ENCODE data around the gene ATXN1.
"Not testable (repeated sequence)": the region's sequence is repeated elsewhere in the genome, so short reads cannot be mapped to it uniquely, and the experiment has no call there.

ATXN1 gene

DNA sequence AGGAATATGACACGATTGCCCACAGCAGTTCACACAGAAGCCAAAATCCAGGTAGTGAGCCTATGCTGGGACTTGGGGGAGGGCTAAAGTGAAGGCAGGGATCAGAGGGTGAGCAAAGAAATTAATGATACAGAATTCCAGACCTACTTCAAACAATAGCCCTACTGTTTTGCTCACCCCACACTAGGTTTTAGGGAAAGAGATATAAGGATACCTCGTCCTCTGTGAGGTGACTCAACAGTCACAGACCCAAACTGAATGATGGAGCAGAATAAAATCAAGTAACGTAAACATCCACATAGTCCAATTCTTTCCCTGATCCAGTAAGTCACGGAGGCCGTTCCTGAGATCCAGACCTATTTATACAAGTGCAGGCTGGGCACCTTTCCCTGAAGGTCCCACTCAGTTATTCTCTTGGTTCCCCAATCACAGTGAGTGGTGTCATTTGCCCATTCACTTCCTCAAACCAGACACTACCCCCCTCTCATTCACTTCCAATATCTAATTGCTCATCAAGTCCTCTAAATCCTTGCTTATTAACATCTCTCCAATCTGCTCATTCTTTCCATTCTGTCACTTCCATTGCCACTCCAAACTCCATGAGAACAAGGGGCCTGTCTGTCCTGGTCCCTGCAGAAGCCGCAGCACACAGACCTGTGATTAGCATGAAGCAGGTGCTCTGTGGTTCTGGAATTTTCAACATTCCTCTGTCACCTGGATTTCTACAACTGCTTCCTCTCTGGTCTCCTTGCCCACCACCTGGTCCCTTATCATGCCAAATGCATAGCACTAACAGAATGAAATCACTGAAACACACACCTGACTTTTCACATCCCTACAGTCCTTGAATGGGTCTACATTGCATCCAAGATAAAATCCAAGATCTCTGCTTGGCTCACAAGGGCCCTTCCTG lies 55.9 kb downstream of the ATXN1 start:
- H3K4me3 ChIP-seq (ENCODE audit: low read depth, low read length), result no peak overlapping the region
- no peak for DNase-seq (ENCODE audit: low read depth)

GRCh38 chr6:16704401-16705045 lies 56.7 kb downstream of the ATXN1 start:
- DNase-seq (ENCODE audit: low read depth), result no peak
- TF ChIP-seq, protein P1, sequence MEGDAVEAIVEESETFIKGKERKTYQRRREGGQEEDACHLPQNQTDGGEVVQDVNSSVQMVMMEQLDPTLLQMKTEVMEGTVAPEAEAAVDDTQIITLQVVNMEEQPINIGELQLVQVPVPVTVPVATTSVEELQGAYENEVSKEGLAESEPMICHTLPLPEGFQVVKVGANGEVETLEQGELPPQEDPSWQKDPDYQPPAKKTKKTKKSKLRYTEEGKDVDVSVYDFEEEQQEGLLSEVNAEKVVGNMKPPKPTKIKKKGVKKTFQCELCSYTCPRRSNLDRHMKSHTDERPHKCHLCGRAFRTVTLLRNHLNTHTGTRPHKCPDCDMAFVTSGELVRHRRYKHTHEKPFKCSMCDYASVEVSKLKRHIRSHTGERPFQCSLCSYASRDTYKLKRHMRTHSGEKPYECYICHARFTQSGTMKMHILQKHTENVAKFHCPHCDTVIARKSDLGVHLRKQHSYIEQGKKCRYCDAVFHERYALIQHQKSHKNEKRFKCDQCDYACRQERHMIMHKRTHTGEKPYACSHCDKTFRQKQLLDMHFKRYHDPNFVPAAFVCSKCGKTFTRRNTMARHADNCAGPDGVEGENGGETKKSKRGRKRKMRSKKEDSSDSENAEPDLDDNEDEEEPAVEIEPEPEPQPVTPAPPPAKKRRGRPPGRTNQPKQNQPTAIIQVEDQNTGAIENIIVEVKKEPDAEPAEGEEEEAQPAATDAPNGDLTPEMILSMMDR (IDR thresholded peaks at IDR 0.05; ENCODE audit: low read depth, low read length, missing control alignments), result no peak

More for the DNA sequence above, 55.9 kb downstream of the ATXN1 start:
- TF ChIP-seq, protein P1 (IDR thresholded peaks at IDR 0.05; ENCODE audit: low read depth, low read length, missing control alignments), result no peak

GRCh38 chr6:16702627-16703378 lies 58.5 kb downstream of the ATXN1 start:
- not testable (repeated sequence) for DNase-seq (ENCODE audit: low read depth); H3K4me3 ChIP-seq (ENCODE audit: low read depth, low read length)

More at GRCh38 chr6:16704401-16705045, 56.7 kb downstream of the ATXN1 start:
- no peak overlapping the region for H3K4me3 ChIP-seq (ENCODE audit: low read depth, low read length)

- no peak for DNase-seq (ENCODE audit: low read depth)
- TF ChIP-seq, protein P1 (IDR thresholded peaks at IDR 0.05; ENCODE audit: low read depth, low read length, missing control alignments), result no peak
- H3K4me3 ChIP-seq (ENCODE audit: low read depth, low read length), result no peak overlapping the region
These were observed 60.4 kb downstream of the ATXN1 start for GRCh38 chr6:16700916-16701234.

DNA sequence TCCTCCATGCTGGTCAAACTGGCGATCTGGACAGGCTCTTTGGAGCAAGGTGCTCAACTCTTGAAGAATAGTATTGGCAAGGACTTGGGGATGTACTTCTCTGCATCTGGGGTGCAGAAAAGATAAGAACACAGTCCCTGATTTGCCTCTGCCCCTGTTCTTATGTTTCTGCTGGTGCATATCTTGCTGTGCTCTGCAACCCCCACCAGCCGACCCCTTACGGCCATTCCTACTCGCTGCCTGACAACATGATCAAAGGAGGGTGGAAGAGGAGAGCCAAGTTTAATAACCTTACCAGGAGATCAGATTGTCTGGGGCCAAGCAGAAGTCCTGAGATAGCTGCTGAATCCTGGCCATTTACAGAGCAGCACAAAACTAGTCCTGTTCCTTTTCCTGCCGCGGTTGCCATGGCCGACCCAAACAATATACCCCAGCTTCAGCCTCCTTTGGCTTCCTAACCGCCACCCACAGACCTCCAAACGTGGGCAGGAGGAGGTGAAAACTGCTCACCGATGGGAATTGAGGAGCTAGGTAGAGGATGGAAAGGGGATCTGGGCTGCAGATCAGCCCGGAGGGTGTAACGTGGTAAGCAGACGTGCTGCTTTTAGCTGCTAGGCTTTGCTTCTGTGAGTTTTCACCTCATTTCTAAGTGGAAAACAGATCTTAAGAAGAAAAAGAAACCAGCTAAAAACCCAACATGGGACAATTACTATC lies 60.9 kb downstream of the ATXN1 start:
- TF ChIP-seq, protein P1 (IDR thresholded peaks at IDR 0.05; ENCODE audit: low read depth, low read length, missing control alignments), result no peak
- H3K4me3 ChIP-seq (ENCODE audit: low read depth, low read length), result no peak overlapping the region
- no peak for DNase-seq (ENCODE audit: low read depth)

GRCh38 chr6:16698997-16699868 lies 62.0 kb downstream of the ATXN1 start:
- TF ChIP-seq, protein P1 (IDR thresholded peaks at IDR 0.05; ENCODE audit: low read depth, low read length, missing control alignments), result no peak
- no peak for DNase-seq (ENCODE audit: low read depth)
- no peak overlapping the region for H3K4me3 ChIP-seq (ENCODE audit: low read depth, low read length)
